ENCODE measurements around the gene CDK10.
A peak's percentile ranks its signal among the peaks of the same experiment; 100 is the strongest.

Gene CDK10

DNA sequence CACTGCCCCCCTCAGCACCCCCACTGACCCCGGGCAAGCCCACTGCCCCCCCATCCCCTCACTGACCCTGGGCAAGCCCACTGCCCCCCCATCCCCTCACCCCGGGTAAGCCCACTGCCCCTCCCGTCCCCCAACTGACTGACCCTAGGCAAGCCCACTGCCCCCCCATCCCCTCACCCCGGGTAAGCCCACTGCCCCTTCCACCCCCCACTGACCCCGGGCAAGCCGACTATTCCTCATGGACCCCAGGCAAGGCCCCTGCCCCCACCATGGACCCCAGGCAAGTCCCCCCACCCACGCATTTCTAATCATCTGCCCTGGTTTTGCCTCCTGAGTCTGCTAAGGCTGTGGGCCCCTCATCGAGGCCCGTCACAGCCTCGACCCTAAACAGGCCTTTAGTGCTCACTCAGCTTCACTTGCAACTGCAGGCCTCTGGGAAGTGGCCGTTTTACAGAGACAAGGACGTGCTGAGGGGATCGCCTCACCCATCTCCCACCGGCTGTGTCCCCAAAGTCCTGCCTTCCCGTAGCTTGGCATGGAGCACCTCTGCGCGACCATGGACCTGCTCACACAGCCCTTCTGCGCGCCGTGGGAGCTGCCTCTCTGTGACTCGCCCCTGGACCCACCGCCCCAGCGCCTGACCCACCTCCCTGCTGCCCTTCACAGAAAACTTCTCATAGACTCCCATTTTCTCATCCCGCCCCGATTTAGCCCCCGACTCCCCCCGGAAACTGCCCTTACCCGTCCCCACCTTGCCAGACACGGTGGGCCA lies 30.6 kb downstream of the CDK10 start:
- no peak for DNase-seq

- DNase-seq = no peak
Observed at GRCh38 chr16:89717688-89718505, 31.4 kb downstream of the CDK10 start.

DNA sequence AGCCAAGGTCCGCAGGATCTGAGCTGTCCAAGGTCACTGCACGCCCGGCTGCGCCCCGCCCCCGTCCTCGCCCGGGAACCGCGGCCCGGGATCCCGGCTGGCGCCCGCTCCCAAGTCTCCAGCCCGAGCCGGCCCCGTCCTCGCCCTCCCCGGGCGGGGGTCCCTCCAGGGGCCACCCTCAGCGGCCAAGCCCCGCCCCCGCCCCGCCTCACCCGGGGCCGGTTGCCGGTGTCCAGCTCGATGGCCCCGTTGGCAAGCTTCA lies 34.0 kb downstream of the CDK10 start:
- no peak for DNase-seq

- peak; percentile 81 for DNase-seq
Observed at GRCh38 chr16:89720813-89721545, 34.5 kb downstream of the CDK10 start, which contains the start of the genes VPS9D1 and ZNF276. VPS9D1 (minus strand) TSS chr16:89720898; CDS start chr16:89720861, 37 bp downstream. ZNF276 (plus strand) TSS chr16:89721537; CDS start chr16:89721641, 104 bp downstream.

DNA sequence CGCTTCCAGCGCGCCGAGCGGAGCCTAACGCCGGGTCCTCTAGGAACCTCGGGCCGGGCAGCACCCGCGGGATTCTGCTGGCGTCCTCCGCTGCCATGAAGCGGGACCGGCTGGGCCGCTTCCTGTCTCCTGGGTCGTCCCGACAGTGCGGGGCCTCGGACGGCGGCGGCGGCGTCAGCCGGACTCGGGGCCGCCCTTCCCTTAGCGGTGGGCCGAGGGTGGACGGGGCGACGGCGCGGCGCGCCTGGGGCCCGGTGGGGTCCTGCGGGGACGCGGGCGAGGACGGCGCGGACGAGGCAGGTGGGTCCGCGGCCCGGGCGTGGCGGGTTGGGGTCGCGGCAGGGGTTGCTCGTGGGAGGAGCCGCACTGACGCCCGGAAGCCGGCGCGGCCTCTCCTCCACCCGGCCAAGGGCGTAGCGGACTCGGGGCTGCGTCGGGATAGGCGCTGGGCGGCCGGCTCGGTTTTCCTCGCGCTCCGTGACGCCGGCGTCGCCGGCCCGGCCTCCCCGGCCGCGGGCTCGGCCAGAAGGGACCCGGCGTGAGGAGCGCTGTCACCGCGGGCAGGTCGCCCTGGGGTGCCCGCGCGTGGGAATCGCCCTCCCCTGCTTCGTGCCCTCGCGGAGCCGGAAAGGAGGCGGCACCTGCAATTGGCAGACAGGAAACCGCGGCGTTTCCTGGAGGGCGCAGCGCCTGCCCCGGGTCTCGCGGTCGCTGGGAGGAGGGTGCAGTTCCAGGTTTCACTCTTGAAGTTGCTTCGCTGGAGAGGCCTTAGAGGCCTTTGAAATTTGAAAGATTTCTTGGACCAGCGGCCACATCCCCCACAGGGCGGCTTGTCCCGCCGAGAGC lies 35.3 kb downstream of the CDK10 start:
- DNase-seq = peak; percentile 11

DNA sequence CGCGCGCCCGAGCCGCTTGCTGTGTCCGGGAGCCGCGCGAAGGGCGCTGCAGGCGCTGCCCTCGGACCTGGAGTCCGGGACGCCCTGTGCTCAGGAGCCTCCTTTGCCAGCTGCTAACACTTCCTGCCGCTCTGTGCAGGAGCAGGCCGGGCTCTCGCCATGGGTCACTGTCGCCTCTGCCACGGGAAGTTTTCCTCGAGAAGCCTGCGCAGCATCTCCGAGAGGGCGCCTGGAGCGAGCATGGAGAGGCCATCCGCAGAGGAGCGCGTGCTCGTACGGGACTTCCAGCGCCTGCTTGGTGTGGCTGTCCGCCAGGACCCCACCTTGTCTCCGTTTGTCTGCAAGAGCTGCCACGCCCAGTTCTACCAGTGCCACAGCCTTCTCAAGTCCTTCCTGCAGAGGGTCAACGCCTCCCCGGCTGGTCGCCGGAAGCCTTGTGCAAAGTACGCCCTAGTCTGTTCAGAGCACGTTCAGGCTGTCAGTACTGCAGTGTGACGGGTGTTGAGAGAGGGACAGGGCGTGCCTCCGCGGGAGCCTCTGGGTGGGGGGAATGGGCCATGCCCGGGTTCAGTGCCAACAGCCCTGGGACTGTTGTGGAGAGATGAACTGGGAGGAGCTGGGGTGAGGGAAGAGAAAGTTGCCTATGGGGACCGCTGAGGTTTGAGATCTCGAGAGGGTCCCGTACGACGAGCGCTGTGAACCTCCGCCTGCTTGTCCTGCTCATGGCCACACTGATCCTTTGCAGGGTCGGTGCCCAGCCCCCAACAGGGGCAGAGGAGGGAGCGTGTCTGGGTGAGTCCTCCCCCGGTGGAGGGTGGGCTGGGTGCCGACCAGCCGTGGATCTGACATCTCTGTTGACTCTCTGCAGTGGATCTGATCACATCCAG lies 36.1 kb downstream of the CDK10 start:
- no peak for DNase-seq

- no peak for DNase-seq
Observed at GRCh38 chr16:89723279-89724250, 37.1 kb downstream of the CDK10 start.

GRCh38 chr16:89727406-89728120 lies 41.1 kb downstream of the CDK10 start:
- DNase-seq = no peak

GRCh38 chr16:89729293-89729692 lies 42.8 kb downstream of the CDK10 start:
- no peak for DNase-seq

GRCh38 chr16:89729863-89730593 lies 43.5 kb downstream of the CDK10 start:
- no peak for DNase-seq

DNA sequence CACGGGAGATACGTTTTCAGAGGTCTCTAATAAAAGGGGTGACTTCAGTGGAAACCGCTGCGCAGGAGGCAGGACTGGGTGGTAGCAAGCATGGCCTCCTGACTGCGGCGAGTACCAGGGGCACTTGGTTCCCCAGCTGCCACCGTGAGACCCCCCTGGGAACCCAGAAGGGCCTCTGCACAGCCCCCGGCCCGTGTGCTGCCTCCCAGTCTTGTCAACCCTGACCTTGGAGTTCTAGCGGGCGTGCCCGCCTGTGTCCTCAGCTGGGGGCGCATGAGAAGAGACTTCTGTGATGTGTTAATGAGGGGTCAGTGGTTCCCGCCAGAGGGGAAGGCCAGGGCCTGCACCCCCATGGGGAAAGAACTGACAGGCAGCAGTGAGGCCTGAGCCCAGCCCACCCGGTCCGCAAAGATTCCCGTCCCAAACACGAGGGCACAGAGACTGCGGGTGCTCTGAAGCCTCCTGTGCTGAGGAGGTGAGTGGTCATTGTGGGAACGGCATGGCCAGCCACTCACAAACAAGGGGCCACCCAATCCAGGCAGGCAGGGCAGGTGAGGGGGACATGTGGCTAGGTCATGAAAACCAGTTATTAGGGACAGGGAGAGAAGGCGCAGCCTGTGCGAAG lies 44.2 kb downstream of the CDK10 start:
- no peak for DNase-seq

GRCh38 chr16:89732142-89732917 lies 45.8 kb downstream of the CDK10 start:
- DNase-seq = no peak

GRCh38 chr16:89732918-89733242 lies 46.4 kb downstream of the CDK10 start:
- DNase-seq = no peak

DNA sequence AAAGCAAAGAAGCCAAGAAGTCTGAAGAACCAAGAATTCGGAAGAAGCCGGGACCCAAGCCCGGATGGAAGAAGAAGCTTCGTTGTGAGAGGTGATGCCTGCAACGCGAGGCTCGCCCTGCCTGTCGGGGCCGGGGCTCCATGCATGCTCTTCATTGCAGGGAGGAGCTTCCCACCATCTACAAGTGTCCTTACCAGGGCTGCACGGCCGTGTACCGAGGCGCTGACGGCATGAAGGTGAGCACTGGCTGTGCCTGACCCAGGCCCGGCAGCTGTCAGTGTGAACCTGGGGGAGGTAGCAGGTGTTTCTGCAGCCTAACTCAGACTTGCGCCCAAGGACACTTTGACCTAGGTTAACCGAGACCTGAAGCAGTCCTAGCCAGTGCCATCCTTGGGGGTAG lies 46.8 kb downstream of the CDK10 start:
- no peak for DNase-seq

- DNase-seq = no peak
Observed at GRCh38 chr16:89733792-89734191, 47.3 kb downstream of the CDK10 start.

- DNase-seq = no peak
Observed at GRCh38 chr16:89736554-89736953, 50.1 kb downstream of the CDK10 start.

- no peak for DNase-seq
Observed at GRCh38 chr16:89737341-89738071, 51.0 kb downstream of the CDK10 start.

All from NCI-H1436 (cell line).